ENCODE results near the gene SYTL1.

SYTL1 gene

DNA sequence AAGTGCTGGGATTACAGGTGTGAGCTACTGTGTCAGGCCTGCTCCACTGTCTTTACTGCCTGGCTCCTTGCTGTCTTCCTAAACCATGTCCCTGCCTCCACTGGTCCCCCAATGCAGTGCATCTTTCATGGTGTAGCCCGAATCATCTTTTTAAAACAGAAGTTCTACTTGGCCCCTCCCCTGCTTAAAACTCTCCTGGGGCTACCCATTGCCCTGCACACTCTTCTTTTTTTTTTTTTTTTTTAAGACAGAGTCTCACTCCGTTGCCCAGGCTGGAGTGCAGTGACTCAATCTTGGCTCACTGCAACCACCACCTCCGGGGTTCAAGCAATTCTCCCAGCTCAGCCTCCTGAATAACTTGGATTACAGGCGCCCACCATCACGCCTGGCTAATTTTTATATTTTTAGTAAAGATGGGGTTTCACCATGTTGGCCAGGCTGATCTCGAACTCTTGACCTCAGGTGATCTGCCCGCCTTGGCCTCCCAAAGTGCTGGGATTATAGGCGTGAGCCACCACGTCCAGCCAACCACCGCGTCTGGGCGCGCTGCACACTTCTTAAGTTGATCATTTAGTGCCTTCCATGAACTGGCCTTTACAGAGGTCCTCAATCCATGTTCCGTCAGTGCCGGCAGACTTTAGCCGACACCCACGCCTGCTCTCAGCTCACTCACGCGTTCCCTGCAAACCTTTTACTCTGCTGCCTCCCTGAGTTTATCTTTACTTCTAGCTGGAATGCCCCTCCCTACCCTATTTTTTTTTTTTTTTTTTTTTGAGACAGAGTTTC lies 30.4 kb downstream of the SYTL1 start:
- DNase-seq = no peak
- peaks cover under 1% of the 10 kb centered on the region for H3K4me1 ChIP-seq (ENCODE audit: control insufficient read depth, insufficient read depth, low read length, poor library complexity, severe bottlenecking)
- H3K4me3 ChIP-seq (ENCODE audit: insufficient read depth, low read depth, low read length, poor library complexity, severe bottlenecking) = no peak overlapping the region
- no peaks in the 10 kb centered on the region for H3K27me3 ChIP-seq (replicated peaks; ENCODE audit: control insufficient read depth, insufficient read depth, low read length, poor library complexity, severe bottlenecking)
- no peak overlapping the region for H3K27ac ChIP-seq (ENCODE audit: insufficient read depth, low read length, poor library complexity, severe bottlenecking)
- H3K36me3 ChIP-seq (ENCODE audit: control insufficient read depth, insufficient read depth, low read length) = no peaks in the 10 kb centered on the region
- H3K9me3 ChIP-seq (ENCODE audit: control insufficient read depth, low read length) = no peaks in the 10 kb centered on the region

DNA sequence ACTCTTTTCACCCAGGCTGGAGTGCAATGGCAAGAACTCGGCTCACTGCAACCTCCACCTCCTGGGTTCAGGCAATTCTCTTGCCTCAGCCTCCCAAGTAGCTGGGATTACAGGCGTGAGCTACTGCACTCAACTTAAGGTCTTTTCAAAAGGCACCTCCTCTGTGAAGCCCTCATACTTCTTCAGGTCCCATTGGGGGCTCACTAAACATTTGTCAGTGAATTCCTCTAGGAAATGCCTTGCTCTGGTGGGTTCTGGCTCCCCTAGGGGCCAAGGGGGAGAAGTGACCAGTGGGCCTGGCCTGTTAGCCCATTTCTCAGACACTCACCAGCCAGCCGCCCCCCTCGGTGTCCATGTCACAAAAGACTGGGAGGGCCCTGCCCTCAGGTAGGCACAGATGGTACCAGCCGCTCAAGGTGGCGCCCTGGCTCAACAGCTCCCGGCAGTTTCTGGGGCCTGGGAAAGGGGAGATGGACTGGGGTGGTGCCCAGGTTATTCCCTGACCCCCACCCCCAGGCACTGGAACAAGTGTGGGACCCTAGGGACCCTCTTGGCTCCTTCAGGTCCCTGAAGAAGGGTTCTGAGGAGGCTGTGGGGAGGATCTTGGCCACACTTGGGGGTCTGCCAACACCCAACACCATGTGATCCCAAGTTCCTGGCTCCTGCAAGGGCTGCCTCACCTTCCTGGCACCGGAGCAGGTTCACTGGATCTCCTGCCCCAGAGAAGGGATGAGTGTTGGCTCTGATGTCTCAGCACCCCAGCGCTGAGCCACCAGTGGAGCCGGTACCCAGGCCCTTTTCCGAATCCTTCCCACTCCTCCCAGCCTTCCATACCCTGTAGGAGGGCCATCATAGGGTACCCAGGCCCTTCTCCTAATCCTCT lies 31.2 kb downstream of the SYTL1 start:
- no peaks in the 10 kb centered on the region for H3K4me1 ChIP-seq (ENCODE audit: control insufficient read depth, insufficient read depth, low read length, poor library complexity, severe bottlenecking)
- H3K9me3 ChIP-seq (ENCODE audit: control insufficient read depth, low read length) = no peaks in the 10 kb centered on the region
- no peak overlapping the region for H3K4me3 ChIP-seq (ENCODE audit: insufficient read depth, low read depth, low read length, poor library complexity, severe bottlenecking)
- no peak overlapping the region for H3K27ac ChIP-seq (ENCODE audit: insufficient read depth, low read length, poor library complexity, severe bottlenecking)
- no peaks in the 10 kb centered on the region for H3K27me3 ChIP-seq (replicated peaks; ENCODE audit: control insufficient read depth, insufficient read depth, low read length, poor library complexity, severe bottlenecking)
- no peak for DNase-seq
- H3K36me3 ChIP-seq (ENCODE audit: control insufficient read depth, insufficient read depth, low read length) = no peaks in the 10 kb centered on the region

DNA sequence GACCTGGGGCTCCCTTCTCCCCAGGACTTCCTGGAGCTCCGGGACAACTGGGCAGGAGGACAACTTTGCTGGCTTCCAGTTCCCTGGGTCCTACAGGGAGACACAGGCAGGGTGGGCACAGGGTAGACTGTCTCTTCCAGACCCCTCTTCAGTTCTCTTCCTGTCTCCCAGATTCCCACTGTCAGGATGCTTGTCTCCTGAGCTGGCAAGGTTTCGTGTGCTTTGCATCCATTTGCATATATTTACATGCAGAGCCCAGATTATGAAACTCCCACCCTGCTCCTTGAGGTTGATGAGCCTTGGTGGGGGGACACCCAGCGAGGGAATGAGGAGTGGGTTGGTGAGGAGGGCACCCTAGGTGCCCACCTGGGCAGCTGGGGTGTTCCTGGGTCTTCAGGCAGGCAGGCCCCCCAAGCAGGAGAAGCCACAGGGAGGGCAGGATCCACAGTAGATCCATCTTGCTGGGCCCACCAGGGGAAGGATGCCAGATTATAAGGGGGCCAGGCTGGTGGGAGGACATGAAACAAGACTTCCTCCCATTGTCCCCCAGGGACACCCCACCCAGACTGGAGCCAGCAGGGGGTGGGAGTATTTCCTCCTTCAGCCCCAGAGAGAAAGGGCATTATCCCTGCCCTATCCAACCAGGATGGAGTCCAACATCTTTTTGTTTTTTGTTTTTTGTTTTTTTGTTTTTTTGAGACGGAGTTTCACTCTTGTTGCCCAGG lies 32.7 kb downstream of the SYTL1 start, which contains the start of gene FCN3:
TSS of gene FCN3 (minus strand) at position 463 of the 725 bp plus-strand sequence. CDS start at position 457, 6 bp downstream.
- H3K9me3 ChIP-seq (ENCODE audit: control insufficient read depth, low read length) = no peaks in the 10 kb centered on the region
- DNase-seq = no peak
- H3K36me3 ChIP-seq (ENCODE audit: control insufficient read depth, insufficient read depth, low read length) = no peaks in the 10 kb centered on the region
- H3K4me1 ChIP-seq (ENCODE audit: control insufficient read depth, insufficient read depth, low read length, poor library complexity, severe bottlenecking) = no peaks in the 10 kb centered on the region
- H3K4me3 ChIP-seq (ENCODE audit: insufficient read depth, low read depth, low read length, poor library complexity, severe bottlenecking) = no peak within 1 kb of the TSS
- H3K27me3 ChIP-seq (replicated peaks; ENCODE audit: control insufficient read depth, insufficient read depth, low read length, poor library complexity, severe bottlenecking) = no peaks in the 10 kb centered on the region
- no peak within 1 kb of the TSS for H3K27ac ChIP-seq (ENCODE audit: insufficient read depth, low read length, poor library complexity, severe bottlenecking)

DNA sequence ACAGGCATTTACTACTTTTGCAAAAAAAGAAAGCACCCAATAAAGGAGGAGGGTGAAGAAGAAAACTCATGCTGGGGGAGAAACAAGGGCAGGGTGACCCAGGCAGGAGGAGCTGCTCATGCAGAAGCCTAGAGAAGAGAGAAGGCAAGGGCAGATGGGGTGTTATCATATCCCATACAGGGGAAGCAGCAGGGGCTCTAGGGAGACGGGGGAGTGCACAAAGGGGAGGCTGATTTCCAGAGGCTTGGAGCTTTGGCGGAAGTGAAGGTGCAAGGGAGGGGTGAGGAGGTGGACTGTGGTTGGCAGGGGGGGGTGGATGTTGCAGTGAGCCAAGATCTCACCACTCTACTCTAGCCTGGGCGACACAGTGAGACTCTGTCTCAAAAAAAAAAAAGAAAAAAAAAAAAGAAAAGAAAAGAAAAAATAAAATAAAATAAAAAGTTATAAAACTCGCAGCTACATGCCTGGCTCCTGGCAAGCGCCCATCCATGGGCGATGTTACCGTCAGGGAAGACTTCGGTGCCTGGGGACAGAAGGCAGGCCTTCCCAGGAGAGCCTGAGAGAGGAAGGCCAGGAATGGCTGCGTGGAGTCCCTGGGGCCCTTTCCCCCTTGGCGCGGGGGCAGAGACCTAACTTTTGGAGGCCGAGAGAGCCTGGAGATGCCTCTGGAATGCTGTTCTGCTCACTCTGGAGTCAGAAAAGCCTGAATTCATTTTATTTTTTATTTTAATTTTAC lies 36.1 kb downstream of the SYTL1 start:
- H3K4me1 ChIP-seq (ENCODE audit: control insufficient read depth, insufficient read depth, low read length, poor library complexity, severe bottlenecking) = no peaks in the 10 kb centered on the region
- H3K4me3 ChIP-seq (ENCODE audit: insufficient read depth, low read depth, low read length, poor library complexity, severe bottlenecking) = no peak overlapping the region
- no peaks in the 10 kb centered on the region for H3K9me3 ChIP-seq (ENCODE audit: control insufficient read depth, low read length)
- DNase-seq = no peak
- H3K27ac ChIP-seq (ENCODE audit: insufficient read depth, low read length, poor library complexity, severe bottlenecking) = no peak overlapping the region
- H3K27me3 ChIP-seq (replicated peaks; ENCODE audit: control insufficient read depth, insufficient read depth, low read length, poor library complexity, severe bottlenecking) = no peaks in the 10 kb centered on the region
- no peaks in the 10 kb centered on the region for H3K36me3 ChIP-seq (ENCODE audit: control insufficient read depth, insufficient read depth, low read length)

DNA sequence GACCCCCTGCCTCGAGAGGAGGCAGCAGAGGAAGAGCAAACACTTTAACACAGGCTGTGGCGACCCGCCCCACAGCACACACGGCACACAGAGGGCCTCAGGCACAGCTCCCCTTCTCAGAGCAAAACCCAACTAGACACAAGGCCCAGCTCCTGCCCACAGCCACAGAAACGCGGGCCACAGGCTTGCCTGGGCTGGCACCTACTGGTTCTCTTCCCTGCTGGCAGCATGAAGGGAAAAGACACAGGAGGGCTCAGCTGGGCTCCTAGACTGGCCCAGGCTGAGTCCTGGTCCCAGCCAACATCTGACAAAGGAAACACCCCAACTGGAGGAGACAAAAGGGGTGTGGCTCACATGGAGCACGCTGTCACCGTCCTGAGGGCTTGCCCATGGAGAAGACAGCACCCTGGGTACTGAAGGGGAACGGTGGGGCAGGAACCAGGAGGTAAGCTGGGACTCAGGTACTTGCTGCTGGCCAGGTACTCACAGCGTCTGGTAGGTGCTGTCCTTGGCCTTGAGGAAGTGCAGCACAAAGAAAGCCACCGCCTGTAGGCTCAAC lies 37.8 kb downstream of the SYTL1 start:
- Histone ChIP-seq H3K36me3 (ENCODE audit: control insufficient read depth, insufficient read depth, low read length) (no peaks in the 10 kb centered on the region), H3K4me1 (ENCODE audit: control insufficient read depth, insufficient read depth, low read length, poor library complexity, severe bottlenecking) (no peaks in the 10 kb centered on the region), H3K4me3 (ENCODE audit: insufficient read depth, low read depth, low read length, poor library complexity, severe bottlenecking) (no peak overlapping the region), H3K9me3 (ENCODE audit: control insufficient read depth, low read length) (no peaks in the 10 kb centered on the region), H3K27me3 (replicated peaks; ENCODE audit: control insufficient read depth, insufficient read depth, low read length, poor library complexity, severe bottlenecking) (no peaks in the 10 kb centered on the region), H3K27ac (ENCODE audit: insufficient read depth, low read length, poor library complexity, severe bottlenecking) (no peak overlapping the region)
- DNase-seq = no peak

DNA sequence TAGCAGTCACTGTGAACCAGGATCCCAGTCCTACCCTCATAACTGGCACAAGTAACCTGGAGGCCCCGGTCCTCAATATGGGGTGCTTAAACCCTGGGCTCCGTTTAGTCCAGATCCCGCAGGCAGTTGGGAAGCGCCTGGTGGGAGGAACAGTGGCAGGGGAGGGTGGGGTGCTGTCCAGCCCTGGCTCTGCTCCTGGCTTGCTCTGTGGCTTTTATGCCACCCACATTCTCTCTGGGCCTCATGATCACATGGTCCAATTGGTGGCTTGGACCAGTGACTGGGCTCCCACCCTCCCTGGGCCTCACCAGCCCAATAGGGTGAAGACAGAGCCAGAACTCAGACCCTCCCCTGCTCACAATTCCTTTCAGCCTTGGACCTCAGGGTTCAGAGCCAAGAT lies 38.4 kb downstream of the SYTL1 start:
- no peak overlapping the region for H3K4me3 ChIP-seq (ENCODE audit: insufficient read depth, low read depth, low read length, poor library complexity, severe bottlenecking)
- no peaks in the 10 kb centered on the region for H3K27me3 ChIP-seq (replicated peaks; ENCODE audit: control insufficient read depth, insufficient read depth, low read length, poor library complexity, severe bottlenecking)
- no peaks in the 10 kb centered on the region for H3K9me3 ChIP-seq (ENCODE audit: control insufficient read depth, low read length)
- DNase-seq = no peak
- no peak overlapping the region for H3K27ac ChIP-seq (ENCODE audit: insufficient read depth, low read length, poor library complexity, severe bottlenecking)
- no peaks in the 10 kb centered on the region for H3K36me3 ChIP-seq (ENCODE audit: control insufficient read depth, insufficient read depth, low read length)
- H3K4me1 ChIP-seq (ENCODE audit: control insufficient read depth, insufficient read depth, low read length, poor library complexity, severe bottlenecking) = no peaks in the 10 kb centered on the region

DNA sequence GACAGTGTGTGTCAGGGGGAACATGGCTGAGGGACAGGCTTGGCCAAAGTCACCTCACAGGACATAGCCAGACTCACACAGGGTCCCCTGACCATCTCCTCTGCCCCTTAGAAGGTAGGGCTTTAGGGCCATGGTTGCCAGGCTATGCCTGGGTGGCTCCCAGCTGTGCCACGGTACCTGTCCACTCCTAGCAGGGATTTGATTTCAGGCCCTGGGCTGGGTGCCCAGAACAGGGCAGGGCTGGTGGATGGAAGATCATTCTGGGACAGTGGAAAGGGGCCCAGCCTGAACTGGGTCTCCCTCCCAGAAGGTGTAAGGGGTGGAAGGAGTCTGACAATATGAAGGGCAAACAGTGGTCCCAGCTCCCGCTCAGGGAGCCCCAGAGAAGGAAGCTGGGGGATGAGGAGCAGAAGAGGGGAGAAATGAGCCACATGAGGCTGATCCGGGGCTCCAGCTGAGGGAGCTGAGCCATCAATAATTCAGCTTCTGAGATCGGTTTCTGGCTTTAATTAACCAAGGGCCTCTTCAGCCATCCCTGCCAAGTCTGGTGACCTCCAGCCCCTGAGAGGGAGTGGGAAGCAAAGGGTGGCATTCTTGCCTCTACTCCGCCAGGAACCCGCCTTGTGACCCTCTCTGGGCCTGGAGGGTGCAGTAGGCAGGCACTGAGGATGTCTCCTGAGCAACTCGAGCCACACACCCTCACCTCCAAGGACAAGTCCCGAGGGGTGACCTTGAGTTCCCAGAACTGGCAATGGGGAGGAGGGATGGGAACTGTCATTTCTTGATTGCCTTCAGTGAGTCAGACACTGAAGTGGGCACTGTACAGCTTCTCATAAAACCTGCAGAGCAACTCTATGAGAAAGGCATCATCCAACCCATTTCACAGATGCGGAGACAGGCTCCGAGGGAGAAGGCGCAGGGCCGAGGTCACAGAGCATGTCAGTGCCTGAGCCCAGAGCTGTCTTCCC lies 39.2 kb downstream of the SYTL1 start:
- H3K27ac ChIP-seq (ENCODE audit: insufficient read depth, low read length, poor library complexity, severe bottlenecking) = no peak overlapping the region
- H3K9me3 ChIP-seq (ENCODE audit: control insufficient read depth, low read length) = no peaks in the 10 kb centered on the region
- H3K4me3 ChIP-seq (ENCODE audit: insufficient read depth, low read depth, low read length, poor library complexity, severe bottlenecking) = no peak overlapping the region
- DNase-seq = no peak
- no peaks in the 10 kb centered on the region for H3K4me1 ChIP-seq (ENCODE audit: control insufficient read depth, insufficient read depth, low read length, poor library complexity, severe bottlenecking)
- no peaks in the 10 kb centered on the region for H3K27me3 ChIP-seq (replicated peaks; ENCODE audit: control insufficient read depth, insufficient read depth, low read length, poor library complexity, severe bottlenecking)
- no peaks in the 10 kb centered on the region for H3K36me3 ChIP-seq (ENCODE audit: control insufficient read depth, insufficient read depth, low read length)

DNA sequence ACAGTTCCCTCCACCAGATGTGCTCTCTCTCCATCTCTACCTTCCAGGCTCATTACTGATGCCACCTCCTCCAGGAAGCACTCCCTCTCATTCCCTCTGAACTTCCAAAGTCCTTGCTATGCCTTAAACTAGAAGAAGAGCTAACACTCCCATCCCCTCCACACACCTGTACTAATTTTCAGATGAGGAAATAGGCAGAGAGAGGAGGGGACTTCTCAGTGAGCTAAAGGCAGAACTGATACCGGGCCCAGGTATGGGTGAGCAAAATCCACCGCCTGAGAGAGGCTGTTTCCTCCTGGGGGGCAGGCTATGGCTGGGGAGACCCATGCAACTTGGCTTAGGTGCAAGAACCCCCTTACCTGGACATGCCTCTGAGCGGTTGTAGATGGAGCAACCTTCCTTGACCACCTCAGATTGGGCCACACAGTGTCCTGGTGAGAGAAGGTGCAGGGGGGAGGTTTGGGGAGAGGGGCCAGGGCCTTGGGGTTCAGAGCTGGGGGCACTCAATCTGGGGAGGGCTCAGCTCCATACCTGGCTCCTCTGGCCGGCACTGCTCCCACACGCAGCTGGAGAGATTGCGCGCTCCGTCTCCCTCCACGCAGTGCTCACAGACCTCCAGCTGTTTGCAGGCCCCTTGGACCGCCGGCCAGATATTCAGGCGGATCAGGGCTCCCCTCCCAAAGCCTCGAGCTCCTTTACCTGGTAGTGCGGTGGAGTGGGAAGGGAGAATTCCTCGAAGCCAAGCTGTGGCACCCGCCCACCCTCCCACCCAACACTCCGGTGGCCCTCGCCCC lies 40.3 kb downstream of the SYTL1 start:
- H3K4me3 ChIP-seq (ENCODE audit: insufficient read depth, low read depth, low read length, poor library complexity, severe bottlenecking) = no peak overlapping the region
- H3K27ac ChIP-seq (ENCODE audit: insufficient read depth, low read length, poor library complexity, severe bottlenecking) = no peak overlapping the region
- no peaks in the 10 kb centered on the region for H3K36me3 ChIP-seq (ENCODE audit: control insufficient read depth, insufficient read depth, low read length)
- no peak for DNase-seq
- H3K27me3 ChIP-seq (replicated peaks; ENCODE audit: control insufficient read depth, insufficient read depth, low read length, poor library complexity, severe bottlenecking) = no peaks in the 10 kb centered on the region
- no peaks in the 10 kb centered on the region for H3K9me3 ChIP-seq (ENCODE audit: control insufficient read depth, low read length)
- H3K4me1 ChIP-seq (ENCODE audit: control insufficient read depth, insufficient read depth, low read length, poor library complexity, severe bottlenecking) = no peaks in the 10 kb centered on the region

Data from effector memory CD4-positive, alpha-beta T cell (primary cell).